ENCODE measurements around the gene PPARA. TPM values are rescaled to one million over a fixed set of nuclear protein-coding genes. Genes with fewer than 3 reads are reported as not detected.
"Not testable (repeated sequence)": the region's sequence is repeated elsewhere in the genome, so short reads cannot be mapped to it uniquely, and the experiment has no call there.

PPARA gene
- polyA plus RNA-seq, 1 donor from 2014 or later: 0.43 TPM

- no peaks in the 10 kb centered on the region for H3K79me2 ChIP-seq (replicated peaks; ENCODE audit: insufficient read depth, low read length)
- no peak overlapping the region for H3K4me3 ChIP-seq (ENCODE audit: low read length)
- H3K4me2 ChIP-seq (ENCODE audit: low read length): no peak overlapping the region
- TF ChIP-seq EP300 (conservative IDR thresholded peaks at IDR 0.05; ENCODE audit: poor library complexity, severe bottlenecking) (no peak), POLR2AphosphoS5 (IDR thresholded peaks at IDR 0.05) (no peak), SMC3 (conservative IDR thresholded peaks at IDR 0.05; ENCODE audit: poor library complexity) (no peak), TAF1 (IDR thresholded peaks at IDR 0.05; ENCODE audit: low read depth) (no peak), EZH2 (IDR thresholded peaks at IDR 0.05; ENCODE audit: borderline replicate concordance, insufficient read depth, low read length, poor library complexity, severe bottlenecking) (no peak), MXI1 (conservative IDR thresholded peaks at IDR 0.05; ENCODE audit: poor library complexity, severe bottlenecking) (no peak), RAD21 (conservative IDR thresholded peaks at IDR 0.05) (no peak)
- TF ChIP-seq, protein P1, sequence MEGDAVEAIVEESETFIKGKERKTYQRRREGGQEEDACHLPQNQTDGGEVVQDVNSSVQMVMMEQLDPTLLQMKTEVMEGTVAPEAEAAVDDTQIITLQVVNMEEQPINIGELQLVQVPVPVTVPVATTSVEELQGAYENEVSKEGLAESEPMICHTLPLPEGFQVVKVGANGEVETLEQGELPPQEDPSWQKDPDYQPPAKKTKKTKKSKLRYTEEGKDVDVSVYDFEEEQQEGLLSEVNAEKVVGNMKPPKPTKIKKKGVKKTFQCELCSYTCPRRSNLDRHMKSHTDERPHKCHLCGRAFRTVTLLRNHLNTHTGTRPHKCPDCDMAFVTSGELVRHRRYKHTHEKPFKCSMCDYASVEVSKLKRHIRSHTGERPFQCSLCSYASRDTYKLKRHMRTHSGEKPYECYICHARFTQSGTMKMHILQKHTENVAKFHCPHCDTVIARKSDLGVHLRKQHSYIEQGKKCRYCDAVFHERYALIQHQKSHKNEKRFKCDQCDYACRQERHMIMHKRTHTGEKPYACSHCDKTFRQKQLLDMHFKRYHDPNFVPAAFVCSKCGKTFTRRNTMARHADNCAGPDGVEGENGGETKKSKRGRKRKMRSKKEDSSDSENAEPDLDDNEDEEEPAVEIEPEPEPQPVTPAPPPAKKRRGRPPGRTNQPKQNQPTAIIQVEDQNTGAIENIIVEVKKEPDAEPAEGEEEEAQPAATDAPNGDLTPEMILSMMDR (IDR thresholded peaks at IDR 0.05; ENCODE audit: poor library complexity, severe bottlenecking): no peak
- TF ChIP-seq, protein P2, sequence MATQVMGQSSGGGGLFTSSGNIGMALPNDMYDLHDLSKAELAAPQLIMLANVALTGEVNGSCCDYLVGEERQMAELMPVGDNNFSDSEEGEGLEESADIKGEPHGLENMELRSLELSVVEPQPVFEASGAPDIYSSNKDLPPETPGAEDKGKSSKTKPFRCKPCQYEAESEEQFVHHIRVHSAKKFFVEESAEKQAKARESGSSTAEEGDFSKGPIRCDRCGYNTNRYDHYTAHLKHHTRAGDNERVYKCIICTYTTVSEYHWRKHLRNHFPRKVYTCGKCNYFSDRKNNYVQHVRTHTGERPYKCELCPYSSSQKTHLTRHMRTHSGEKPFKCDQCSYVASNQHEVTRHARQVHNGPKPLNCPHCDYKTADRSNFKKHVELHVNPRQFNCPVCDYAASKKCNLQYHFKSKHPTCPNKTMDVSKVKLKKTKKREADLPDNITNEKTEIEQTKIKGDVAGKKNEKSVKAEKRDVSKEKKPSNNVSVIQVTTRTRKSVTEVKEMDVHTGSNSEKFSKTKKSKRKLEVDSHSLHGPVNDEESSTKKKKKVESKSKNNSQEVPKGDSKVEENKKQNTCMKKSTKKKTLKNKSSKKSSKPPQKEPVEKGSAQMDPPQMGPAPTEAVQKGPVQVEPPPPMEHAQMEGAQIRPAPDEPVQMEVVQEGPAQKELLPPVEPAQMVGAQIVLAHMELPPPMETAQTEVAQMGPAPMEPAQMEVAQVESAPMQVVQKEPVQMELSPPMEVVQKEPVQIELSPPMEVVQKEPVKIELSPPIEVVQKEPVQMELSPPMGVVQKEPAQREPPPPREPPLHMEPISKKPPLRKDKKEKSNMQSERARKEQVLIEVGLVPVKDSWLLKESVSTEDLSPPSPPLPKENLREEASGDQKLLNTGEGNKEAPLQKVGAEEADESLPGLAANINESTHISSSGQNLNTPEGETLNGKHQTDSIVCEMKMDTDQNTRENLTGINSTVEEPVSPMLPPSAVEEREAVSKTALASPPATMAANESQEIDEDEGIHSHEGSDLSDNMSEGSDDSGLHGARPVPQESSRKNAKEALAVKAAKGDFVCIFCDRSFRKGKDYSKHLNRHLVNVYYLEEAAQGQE (IDR thresholded peaks at IDR 0.05; ENCODE audit: borderline replicate concordance): no peak
- H3K9ac ChIP-seq (ENCODE audit: low read length): no peak overlapping the region
- H3K9me2 ChIP-seq (ENCODE audit: insufficient read depth, low read length): no peaks in the 10 kb centered on the region
- no peaks in the 10 kb centered on the region for H3K36me3 ChIP-seq (ENCODE audit: insufficient read depth, low read length)
- no peaks in the 10 kb centered on the region for H4K20me1 ChIP-seq (ENCODE audit: insufficient read depth)
- no peaks in the 10 kb centered on the region for H3K27me3 ChIP-seq (ENCODE audit: insufficient read depth, low read depth, low read length)
- H3K27ac ChIP-seq (ENCODE audit: low read length): no peak overlapping the region
- H2AFZ ChIP-seq (ENCODE audit: low read depth, low read length): no peak overlapping the region
- H3K9me3 ChIP-seq (ENCODE audit: low read length): no peaks in the 10 kb centered on the region
- no peaks in the 10 kb centered on the region for H3F3A ChIP-seq (ENCODE audit: insufficient read depth, low read length, poor library complexity, severe bottlenecking)
Measured at GRCh38 chr22:46138058-46138797, 12.1 kb upstream of the PPARA start.

DNA sequence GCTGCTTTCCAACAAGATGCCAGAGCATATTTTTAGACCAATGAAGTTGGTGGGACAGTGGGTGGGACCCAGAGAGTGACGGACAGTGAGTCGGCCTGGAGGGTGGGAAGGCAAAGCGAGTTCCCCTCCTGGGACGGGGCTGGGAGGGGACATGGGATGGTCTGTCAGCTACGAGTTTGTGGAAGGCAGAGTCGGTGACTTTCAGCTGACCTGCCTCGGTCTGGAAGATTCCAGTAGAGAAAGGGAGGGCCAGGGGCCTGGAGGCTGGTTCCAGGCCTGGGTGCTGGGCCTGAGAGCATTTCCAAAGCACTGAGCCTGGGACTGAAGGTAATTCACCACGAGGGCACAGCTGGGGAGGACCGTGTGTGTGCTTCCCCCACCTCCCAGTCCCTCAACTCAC, 10.9 kb upstream of the PPARA start:
- not testable (repeated sequence) for H3K9ac ChIP-seq (ENCODE audit: low read length); H3K27me3 ChIP-seq (ENCODE audit: insufficient read depth, low read depth, low read length); H2AFZ ChIP-seq (ENCODE audit: low read depth, low read length); H3K27ac ChIP-seq (ENCODE audit: low read length); H3K9me3 ChIP-seq (ENCODE audit: low read length); H3K9me2 ChIP-seq (ENCODE audit: insufficient read depth, low read length); H3F3A ChIP-seq (ENCODE audit: insufficient read depth, low read length, poor library complexity, severe bottlenecking); H3K79me2 ChIP-seq (replicated peaks; ENCODE audit: insufficient read depth, low read length); H3K4me3 ChIP-seq (ENCODE audit: low read length); H3K4me2 ChIP-seq (ENCODE audit: low read length); H4K20me1 ChIP-seq (ENCODE audit: insufficient read depth); H3K36me3 ChIP-seq (ENCODE audit: insufficient read depth, low read length)
